Smooth muscle cell (in vitro differentiated cells): ENCODE results near the gene C1orf116. TPM values are rescaled to one million over a fixed set of nuclear protein-coding genes. Genes with fewer than 3 reads are reported as not detected.

Experiments used
- DNase-seq: peaks from one replicate; lab custom pipeline; 2025; ENCODE audit not compliant: unreplicated experiment; lab: John Stamatoyannopoulos, UW
- H2AFZ ChIP-seq: fragments of 200-600 bp; sonication (generic); 2 replicates; pipeline ENCODE4 v1.6.0; 2016; ENCODE audit warnings: antibody characterized with exemption, low read depth, mild to moderate bottlenecking
- H3F3A ChIP-seq: fragments of 200-600 bp; sonication (generic); 2 replicates; pipeline ENCODE4 v1.6.0; 2017; ENCODE audit warnings: antibody characterized with exemption, low read depth
- H3K27ac ChIP-seq: fragments of 200-600 bp; sonication (generic); 2 replicates; pipeline ENCODE4 v1.5.1; 2016; ENCODE audit warnings: low read depth, mild to moderate bottlenecking
- H3K27me3 ChIP-seq: fragments of 200-600 bp; sonication (generic); 2 replicates; pipeline ENCODE4 v1.6.1; 2016; ENCODE audit warnings: low read depth, mild to moderate bottlenecking
- H3K36me3 ChIP-seq: fragments of 200-600 bp; sonication (generic); 2 replicates; pipeline ENCODE4 v1.5.1; 2016; ENCODE audit warnings: low read depth
- H3K4me1 ChIP-seq: fragments of 200-600 bp; sonication (generic); 2 replicates; pipeline ENCODE4 v1.5.1; 2016; ENCODE audit warnings: low read depth
- H3K4me2 ChIP-seq: fragments of 200-600 bp; sonication (generic); 2 replicates; pipeline ENCODE4 v1.6.0; 2016; ENCODE audit warnings: mild to moderate bottlenecking
- H3K4me3 ChIP-seq: fragments of 200-600 bp; sonication (generic); 2 replicates; pipeline ENCODE4 v1.5.1; 2016; ENCODE audit warnings: mild to moderate bottlenecking
- H3K79me2 ChIP-seq: fragments of 200-600 bp; sonication (generic); 2 replicates; pipeline ENCODE4 v1.6.0; 2016; ENCODE audit warnings: low read depth, mild to moderate bottlenecking
- H3K9ac ChIP-seq: fragments of 200-600 bp; sonication (generic); 2 replicates; pipeline ENCODE4 v1.6.0; 2016; ENCODE audit warnings: low read depth
- H3K9me3 ChIP-seq: fragments of 200-600 bp; sonication (generic); replicated peaks from 2 replicates; pipeline ENCODE4 v1.5.1; 2016; ENCODE audit warnings: low read depth
- H4K20me1 ChIP-seq: fragments of 200-600 bp; sonication (generic); 2 replicates; pipeline ENCODE4 v1.6.0; 2016; ENCODE audit warnings: low read depth
- CTCF ChIP-seq: fragments of 200-600 bp; sonication (generic); IDR thresholded peaks from 2 replicates; pipeline ENCODE4 v1.5.1; 2017; ENCODE audit warnings: borderline replicate concordance, mild to moderate bottlenecking, antibody characterized with exemption; ENCODE audit not compliant: insufficient read depth, poor library complexity, severe bottlenecking
- WGBS: methylation state at CpG from one replicate; pipeline ENCODE4 v1.1.7; 2016; ENCODE audit warnings: low lambda C conversion rate; 5-methylcytosine and 5-hydroxymethylcytosine counted together
- polyA plus RNA-seq: library from polyadenylated mRNA; unstranded; fragments of >200 nt; fragmentation: Nextera tagmentation; extraction: Ambion mirVana; gene quantifications from 2 replicates; pipeline ENCODE4 v1.2.1, GENCODE V29; 2016
- total RNA-seq: library from RNA; depleted of rRNA; stranded (reverse); fragments of >200 nt; gene quantifications from 2 replicates; pipeline ENCODE4 v1.2.3, GENCODE V29; 2014

The C1orf116 gene
- total and polyA plus RNA-seq, 2 experiments from 2014 or later = 0.14 to 6.0 TPM

DNA sequence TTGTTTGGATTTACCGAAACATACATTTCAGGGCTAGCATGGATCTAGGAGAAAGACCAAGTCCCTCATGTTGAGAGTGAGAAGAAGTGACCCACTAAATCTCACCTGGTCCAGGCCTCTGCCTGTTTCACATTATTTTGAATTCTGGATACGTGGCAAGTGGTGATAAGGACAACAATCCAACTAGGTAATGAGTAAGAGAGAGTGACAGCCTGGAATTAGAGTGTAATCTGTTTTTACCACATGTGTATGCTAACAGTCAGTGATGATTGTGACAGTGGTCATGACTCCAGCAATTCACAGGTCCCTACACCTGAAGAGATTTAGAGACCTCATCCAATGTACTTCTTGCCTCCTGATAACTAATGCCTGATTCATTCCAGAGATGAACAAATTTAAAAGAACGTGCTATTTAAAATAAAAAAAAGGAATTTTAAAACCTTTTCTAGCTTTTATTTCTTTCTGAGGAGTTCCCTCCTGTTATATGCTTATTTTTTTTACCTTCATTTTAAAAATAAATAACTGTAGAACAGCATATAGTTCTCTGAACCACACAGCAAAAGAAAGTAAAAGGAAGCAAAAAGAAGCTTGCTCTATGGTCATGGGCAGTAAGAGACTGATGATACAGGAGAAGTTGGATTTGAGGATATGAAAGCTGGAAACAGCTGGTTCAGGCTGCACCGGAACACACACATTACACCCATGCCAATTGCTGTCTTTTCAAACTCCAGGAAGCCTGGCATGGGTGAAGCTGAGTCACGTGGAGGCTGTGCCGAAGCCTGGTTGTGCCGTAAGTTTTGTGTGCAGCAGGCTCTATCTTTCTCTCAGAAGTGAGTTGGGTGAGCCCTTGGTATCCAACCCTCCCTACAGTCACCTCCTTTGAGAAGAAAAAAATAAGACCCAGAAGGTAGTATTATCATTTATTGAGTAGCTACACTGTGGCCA is 14.7 kb downstream of the C1orf116 start:
- Histone ChIP-seq H3K4me3 (no peak overlapping the region), H3K4me2 (no peak overlapping the region), H3F3A (no peaks in the 10 kb centered on the region), H3K4me1 (peaks cover 9% of the 10 kb centered on the region), H3K9me3 (no peaks in the 10 kb centered on the region), H2AFZ (no peak overlapping the region), H3K27me3 (no peaks in the 10 kb centered on the region), H3K27ac (no peak overlapping the region), H3K36me3 (no peaks in the 10 kb centered on the region), H4K20me1 (no peaks in the 10 kb centered on the region), H3K79me2 (no peaks in the 10 kb centered on the region), H3K9ac (no peak overlapping the region)
- no peak for DNase-seq
- TF ChIP-seq CTCF = no peak
- WGBS = 87% methylated on average over 7 of the region's 7 CpGs

GRCh38 chr1:207015791-207016190 is 16.8 kb downstream of the C1orf116 start:
- DNase-seq = no peak

GRCh38 chr1:207014728-207015127 is 17.8 kb downstream of the C1orf116 start:
- Histone ChIP-seq H3F3A (no peaks in the 10 kb centered on the region), H4K20me1 (no peaks in the 10 kb centered on the region), H3K79me2 (no peaks in the 10 kb centered on the region), H3K9me3 (no peaks in the 10 kb centered on the region), H2AFZ (no peak overlapping the region), H3K36me3 (no peaks in the 10 kb centered on the region), H3K27me3 (no peaks in the 10 kb centered on the region), H3K27ac (no peak overlapping the region), H3K9ac (no peak overlapping the region), H3K4me3 (no peak overlapping the region), H3K4me1 (no peaks in the 10 kb centered on the region), H3K4me2 (no peak overlapping the region)
- 95% methylated on average over 3 of the region's 3 CpGs for WGBS
- no peak for TF ChIP-seq CTCF
- DNase-seq = no peak

More at GRCh38 chr1:207015791-207016190, 16.8 kb downstream of the C1orf116 start:
- Histone ChIP-seq H3K79me2 (no peaks in the 10 kb centered on the region), H3K9ac (no peak overlapping the region), H3K4me3 (no peak overlapping the region), H3K4me2 (no peak overlapping the region), H4K20me1 (no peaks in the 10 kb centered on the region), H3K36me3 (no peaks in the 10 kb centered on the region), H3F3A (no peaks in the 10 kb centered on the region), H3K9me3 (no peaks in the 10 kb centered on the region), H3K27me3 (no peaks in the 10 kb centered on the region), H3K27ac (no peak overlapping the region), H2AFZ (no peak overlapping the region), H3K4me1 (peaks cover 6% of the 10 kb centered on the region)
- TF ChIP-seq CTCF = no peak
- 86% methylated on average over 3 of the region's 3 CpGs for WGBS
